ENCODE data around the gene CACNA1C. TPM values are rescaled to one million over a fixed set of nuclear protein-coding genes. Genes with fewer than 3 reads are reported as not detected.
A peak's percentile ranks its signal among the peaks of the same experiment; 100 is the strongest.

The CACNA1C gene
- polyA plus RNA-seq, 1 of the 3 experiments (the other 2 are of a cell fraction), result 1.5 TPM

- TF ChIP-seq, protein P1, sequence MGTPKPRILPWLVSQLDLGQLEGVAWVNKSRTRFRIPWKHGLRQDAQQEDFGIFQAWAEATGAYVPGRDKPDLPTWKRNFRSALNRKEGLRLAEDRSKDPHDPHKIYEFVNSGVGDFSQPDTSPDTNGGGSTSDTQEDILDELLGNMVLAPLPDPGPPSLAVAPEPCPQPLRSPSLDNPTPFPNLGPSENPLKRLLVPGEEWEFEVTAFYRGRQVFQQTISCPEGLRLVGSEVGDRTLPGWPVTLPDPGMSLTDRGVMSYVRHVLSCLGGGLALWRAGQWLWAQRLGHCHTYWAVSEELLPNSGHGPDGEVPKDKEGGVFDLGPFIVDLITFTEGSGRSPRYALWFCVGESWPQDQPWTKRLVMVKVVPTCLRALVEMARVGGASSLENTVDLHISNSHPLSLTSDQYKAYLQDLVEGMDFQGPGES (IDR thresholded peaks at IDR 0.05; ENCODE audit: low read depth, low read length), result no peak
- TF ChIP-seq YY1 (IDR thresholded peaks at IDR 0.05; ENCODE audit: low read depth), result no peak
- TF ChIP-seq, protein P2, sequence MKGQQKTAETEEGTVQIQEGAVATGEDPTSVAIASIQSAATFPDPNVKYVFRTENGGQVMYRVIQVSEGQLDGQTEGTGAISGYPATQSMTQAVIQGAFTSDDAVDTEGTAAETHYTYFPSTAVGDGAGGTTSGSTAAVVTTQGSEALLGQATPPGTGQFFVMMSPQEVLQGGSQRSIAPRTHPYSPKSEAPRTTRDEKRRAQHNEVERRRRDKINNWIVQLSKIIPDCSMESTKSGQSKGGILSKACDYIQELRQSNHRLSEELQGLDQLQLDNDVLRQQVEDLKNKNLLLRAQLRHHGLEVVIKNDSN (IDR thresholded peaks at IDR 0.05; ENCODE audit: borderline replicate concordance, low read depth), result no peak
- no peak for TF ChIP-seq GABPA (IDR thresholded peaks at IDR 0.05; ENCODE audit: low read depth)
- no peak for TF ChIP-seq POLR2AphosphoS5 (IDR thresholded peaks at IDR 0.05; ENCODE audit: low read depth, low read length)
- TF ChIP-seq, protein P3, sequence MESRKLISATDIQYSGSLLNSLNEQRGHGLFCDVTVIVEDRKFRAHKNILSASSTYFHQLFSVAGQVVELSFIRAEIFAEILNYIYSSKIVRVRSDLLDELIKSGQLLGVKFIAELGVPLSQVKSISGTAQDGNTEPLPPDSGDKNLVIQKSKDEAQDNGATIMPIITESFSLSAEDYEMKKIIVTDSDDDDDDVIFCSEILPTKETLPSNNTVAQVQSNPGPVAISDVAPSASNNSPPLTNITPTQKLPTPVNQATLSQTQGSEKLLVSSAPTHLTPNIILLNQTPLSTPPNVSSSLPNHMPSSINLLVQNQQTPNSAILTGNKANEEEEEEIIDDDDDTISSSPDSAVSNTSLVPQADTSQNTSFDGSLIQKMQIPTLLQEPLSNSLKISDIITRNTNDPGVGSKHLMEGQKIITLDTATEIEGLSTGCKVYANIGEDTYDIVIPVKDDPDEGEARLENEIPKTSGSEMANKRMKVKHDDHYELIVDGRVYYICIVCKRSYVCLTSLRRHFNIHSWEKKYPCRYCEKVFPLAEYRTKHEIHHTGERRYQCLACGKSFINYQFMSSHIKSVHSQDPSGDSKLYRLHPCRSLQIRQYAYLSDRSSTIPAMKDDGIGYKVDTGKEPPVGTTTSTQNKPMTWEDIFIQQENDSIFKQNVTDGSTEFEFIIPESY (IDR thresholded peaks at IDR 0.05; ENCODE audit: borderline replicate concordance, low read depth), result no peak
- TF ChIP-seq TCF12 (IDR thresholded peaks at IDR 0.05), result no peak
Observed at GRCh38 chr12:2231956-2232355, 179.2 kb downstream of the CACNA1C start (continued).

GRCh38 chr12:2233034-2233433 lies 180.2 kb downstream of the CACNA1C start:
- Histone ChIP-seq H3K27me3 (ENCODE audit: insufficient read depth) (no peaks in the 10 kb centered on the region), H3K79me2 (ENCODE audit: insufficient read depth) (no peaks in the 10 kb centered on the region), H2AFZ (ENCODE audit: low read depth) (no peak overlapping the region), H3K9me3 (no peaks in the 10 kb centered on the region), H4K20me1 (ENCODE audit: insufficient read depth) (no peaks in the 10 kb centered on the region), H3K27ac (ENCODE audit: low read depth in 2 of 2, low read length in 1 of 2) (peak overlapping the region in 1 of 2 experiments; percentile 25; a peak in 1 of 4 replicates), H3K9me2 (no peaks in the 10 kb centered on the region), H3K36me3 (replicated peaks in 1 of 2; ENCODE audit: control insufficient read depth in 1 of 2, insufficient read depth in 2 of 2, low read length in 1 of 2) (no peaks in the 10 kb centered on the region), H3K4me1 (ENCODE audit: control insufficient read depth in 1 of 2, insufficient read depth in 2 of 2, low read depth in 1 of 2, low read length in 1 of 2) (peaks cover 0 to 17% of the 10 kb centered on the region in 2 experiments; a peak in 2 of 4 replicates), H3K4me2 (no peak overlapping the region), H3K4me3 (ENCODE audit: low read depth in 2 of 2, low read length in 1 of 2) (no peak overlapping the region), H3F3A (replicated peaks; ENCODE audit: insufficient read depth) (peaks cover 15% of the 10 kb centered on the region), H3K9ac (no peak overlapping the region)
- no peak for DNase-seq
- 38% methylated on average over 3 of the region's 3 CpGs for WGBS (ENCODE audit: low lambda C conversion rate)
- CTCF ChIA-PET, result interaction anchor here (1.5 kb wide), 1 partner anchor 176 kb away, joined by 3 read pairs; no protein-coding TSS in a partner anchor
- TF ChIP-seq FOSL2 (IDR thresholded peaks at IDR 0.05; ENCODE audit: borderline replicate concordance, low read depth) (no peak), CHD2 (IDR thresholded peaks at IDR 0.05; ENCODE audit: low read length, partially characterized antibody) (no peak), TAF1 (IDR thresholded peaks at IDR 0.05; ENCODE audit: borderline replicate concordance, low read depth, low read length) (no peak), FOXJ3 (CRISPR knock-in tag; IDR thresholded peaks at IDR 0.05) (no peak), RAD21 (IDR thresholded peaks at IDR 0.05; ENCODE audit: low read length) (no peak), RFX5 (IDR thresholded peaks at IDR 0.05; ENCODE audit: low read length) (no peak), MEF2A (IDR thresholded peaks at IDR 0.05; ENCODE audit: borderline replicate concordance, low read depth) (no peak), MAX (IDR thresholded peaks at IDR 0.05; ENCODE audit: low read depth) (no peak), NFIC (IDR thresholded peaks at IDR 0.05; ENCODE audit: borderline replicate concordance) (no peak), MXI1 (IDR thresholded peaks at IDR 0.05; ENCODE audit: low read depth, low read length) (no peak), RCOR1 (IDR thresholded peaks at IDR 0.05; ENCODE audit: low read length) (no peak), RXRA (IDR thresholded peaks at IDR 0.05; ENCODE audit: borderline replicate concordance, low read depth) (no peak), EZH2phosphoT487 (IDR thresholded peaks at IDR 0.05; ENCODE audit: borderline replicate concordance, low read depth) (no peak), TEAD4 (IDR thresholded peaks at IDR 0.05; ENCODE audit: borderline replicate concordance, insufficient read depth) (no peak), FOXM1 (IDR thresholded peaks at IDR 0.05; ENCODE audit: low read depth) (no peak), SIN3A (IDR thresholded peaks at IDR 0.05; ENCODE audit: borderline replicate concordance, low read depth, low read length) (no peak)
- TF ChIP-seq, protein P3 (IDR thresholded peaks at IDR 0.05; ENCODE audit: borderline replicate concordance, low read depth), result no peak
- TF ChIP-seq, protein P1 (IDR thresholded peaks at IDR 0.05; ENCODE audit: low read depth, low read length), result no peak
- POLR2A ChIA-PET, result no interaction called here
